Thyroid gland (tissue), 4 donors: Measurements from ENCODE around the gene UBE2L6.

Experiments used
- POLR2A ChIP-seq, 2 donors: fragments of 450-650 bp; IDR thresholded peaks; one replicate each; pipeline ENCODE4 v1.6.1; 2017; ENCODE audit warnings: antibody characterized with exemption in 2 of 2, mild to moderate bottlenecking in 2 of 2, moderate library complexity in 1 of 2
- TF ChIP-seq, protein P1 (sequence below), 6 experiments: fragments of 200-600 bp in 3 of 6; fragments of 450-650 bp in 3 of 6; sonication (generic) in 3 of 6; IDR thresholded peaks; one replicate each; pipeline ENCODE4 v1.5.1; 2016 to 2019; ENCODE audit warnings: antibody characterized with exemption in 6 of 6, mild to moderate bottlenecking in 2 of 6, inconsistent platforms in 1 of 6, moderate library complexity in 1 of 6

GRCh38 chr11:57536947-57537619, 30.4 kb downstream of the UBE2L6 start, which contains the start of gene SMTNL1:
- TF ChIP-seq, protein P1, sequence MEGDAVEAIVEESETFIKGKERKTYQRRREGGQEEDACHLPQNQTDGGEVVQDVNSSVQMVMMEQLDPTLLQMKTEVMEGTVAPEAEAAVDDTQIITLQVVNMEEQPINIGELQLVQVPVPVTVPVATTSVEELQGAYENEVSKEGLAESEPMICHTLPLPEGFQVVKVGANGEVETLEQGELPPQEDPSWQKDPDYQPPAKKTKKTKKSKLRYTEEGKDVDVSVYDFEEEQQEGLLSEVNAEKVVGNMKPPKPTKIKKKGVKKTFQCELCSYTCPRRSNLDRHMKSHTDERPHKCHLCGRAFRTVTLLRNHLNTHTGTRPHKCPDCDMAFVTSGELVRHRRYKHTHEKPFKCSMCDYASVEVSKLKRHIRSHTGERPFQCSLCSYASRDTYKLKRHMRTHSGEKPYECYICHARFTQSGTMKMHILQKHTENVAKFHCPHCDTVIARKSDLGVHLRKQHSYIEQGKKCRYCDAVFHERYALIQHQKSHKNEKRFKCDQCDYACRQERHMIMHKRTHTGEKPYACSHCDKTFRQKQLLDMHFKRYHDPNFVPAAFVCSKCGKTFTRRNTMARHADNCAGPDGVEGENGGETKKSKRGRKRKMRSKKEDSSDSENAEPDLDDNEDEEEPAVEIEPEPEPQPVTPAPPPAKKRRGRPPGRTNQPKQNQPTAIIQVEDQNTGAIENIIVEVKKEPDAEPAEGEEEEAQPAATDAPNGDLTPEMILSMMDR (IDR thresholded peaks at IDR 0.05) = no peak
- TF ChIP-seq POLR2A (IDR thresholded peaks at IDR 0.05) = no peak
